ENCODE results near the gene CARS2.
A peak's percentile ranks its signal among the peaks of the same experiment; 100 is the strongest.
"Not testable (repeated sequence)": the region's sequence is repeated elsewhere in the genome, so short reads cannot be mapped to it uniquely, and the experiment has no call there.

CARS2 gene

GRCh38 chr13:110637747-110638146 lies 68.2 kb downstream of the CARS2 start:
- no peak for DNase-seq (ENCODE audit: low spot score)

GRCh38 chr13:110637275-110637674 lies 68.6 kb downstream of the CARS2 start:
- peaks cover 38% of the 10 kb centered on the region for H3K36me3 Mint-ChIP-seq (ENCODE audit: low read depth)
- no peaks in the 10 kb centered on the region for H3K27me3 Mint-ChIP-seq (ENCODE audit: low read depth)
- no peak overlapping the region for H3K4me3 Mint-ChIP-seq
- H3K4me1 Mint-ChIP-seq (ENCODE audit: low read depth) = no peaks in the 10 kb centered on the region
- no peaks in the 10 kb centered on the region for H3K9me3 Mint-ChIP-seq
- DNase-seq (ENCODE audit: low spot score) = no peak
- H3K27ac Mint-ChIP-seq = no peak overlapping the region

More at GRCh38 chr13:110637747-110638146, 68.2 kb downstream of the CARS2 start:
- Mint-ChIP-seq H3K36me3 (ENCODE audit: low read depth) (peaks cover 38% of the 10 kb centered on the region), H3K27me3 (ENCODE audit: low read depth) (no peaks in the 10 kb centered on the region), H3K4me1 (ENCODE audit: low read depth) (no peaks in the 10 kb centered on the region), H3K27ac (no peak overlapping the region), H3K4me3 (no peak overlapping the region), H3K9me3 (no peaks in the 10 kb centered on the region)

GRCh38 chr13:110636701-110637201 lies 69.2 kb downstream of the CARS2 start:
- Mint-ChIP-seq H3K9me3 (no peaks in the 10 kb centered on the region), H3K36me3 (ENCODE audit: low read depth) (peaks cover 41% of the 10 kb centered on the region), H3K27me3 (ENCODE audit: low read depth) (no peaks in the 10 kb centered on the region), H3K27ac (no peak overlapping the region), H3K4me3 (no peak overlapping the region), H3K4me1 (ENCODE audit: low read depth) (no peaks in the 10 kb centered on the region)
- DNase-seq (ENCODE audit: low spot score) = no peak

- H3K9me3 Mint-ChIP-seq = no peaks in the 10 kb centered on the region
- H3K4me3 Mint-ChIP-seq = no peak overlapping the region
- H3K36me3 Mint-ChIP-seq (ENCODE audit: low read depth) = peaks cover 40% of the 10 kb centered on the region
- DNase-seq (ENCODE audit: low spot score) = no peak
- H3K27ac Mint-ChIP-seq = no peak overlapping the region
- H3K4me1 Mint-ChIP-seq (ENCODE audit: low read depth) = no peaks in the 10 kb centered on the region
- H3K27me3 Mint-ChIP-seq (ENCODE audit: low read depth) = no peaks in the 10 kb centered on the region
Measured at GRCh38 chr13:110636053-110636475, 69.9 kb downstream of the CARS2 start.

- H3K36me3 Mint-ChIP-seq (ENCODE audit: low read depth) = peaks cover 40% of the 10 kb centered on the region
Measured at GRCh38 chr13:110635405-110636002, 70.4 kb downstream of the CARS2 start.

GRCh38 chr13:110634558-110634957 lies 71.4 kb downstream of the CARS2 start:
- peaks cover 31% of the 10 kb centered on the region for H3K36me3 Mint-ChIP-seq (ENCODE audit: low read depth)
- peaks cover 5% of the 10 kb centered on the region for H3K4me1 Mint-ChIP-seq (ENCODE audit: low read depth)
- H3K27me3 Mint-ChIP-seq (ENCODE audit: low read depth) = no peaks in the 10 kb centered on the region
- no peaks in the 10 kb centered on the region for H3K9me3 Mint-ChIP-seq
- no peak overlapping the region for H3K4me3 Mint-ChIP-seq
- DNase-seq (ENCODE audit: low spot score) = no peak
- no peak overlapping the region for H3K27ac Mint-ChIP-seq

More at GRCh38 chr13:110635405-110636002, 70.4 kb downstream of the CARS2 start:
- no peak for DNase-seq (ENCODE audit: low spot score)
- Mint-ChIP-seq H3K27ac (no peak overlapping the region), H3K9me3 (no peaks in the 10 kb centered on the region), H3K4me1 (ENCODE audit: low read depth) (no peaks in the 10 kb centered on the region), H3K4me3 (no peak overlapping the region), H3K27me3 (ENCODE audit: low read depth) (no peaks in the 10 kb centered on the region)

- no peak for DNase-seq (ENCODE audit: low spot score)
- Mint-ChIP-seq H3K9me3 (no peaks in the 10 kb centered on the region), H3K27me3 (ENCODE audit: low read depth) (no peaks in the 10 kb centered on the region), H3K27ac (no peak overlapping the region), H3K4me3 (no peak overlapping the region), H3K36me3 (ENCODE audit: low read depth) (peaks cover 27% of the 10 kb centered on the region), H3K4me1 (ENCODE audit: low read depth) (peaks cover 12% of the 10 kb centered on the region)
Measured at GRCh38 chr13:110633776-110634175, 72.1 kb downstream of the CARS2 start.

- not testable (repeated sequence) for DNase-seq (ENCODE audit: low spot score); H3K4me3 Mint-ChIP-seq; H3K27me3 Mint-ChIP-seq (ENCODE audit: low read depth); H3K9me3 Mint-ChIP-seq
- Mint-ChIP-seq H3K4me1 (ENCODE audit: low read depth) (peaks cover 16% of the 10 kb centered on the region), H3K27ac (peak overlapping the region; percentile 60), H3K36me3 (ENCODE audit: low read depth) (peaks cover 33% of the 10 kb centered on the region)
Measured at GRCh38 chr13:110632255-110632654, 73.7 kb downstream of the CARS2 start.

GRCh38 chr13:110630566-110631119 lies 75.3 kb downstream of the CARS2 start:
- H3K27ac Mint-ChIP-seq = no peak overlapping the region
- H3K9me3 Mint-ChIP-seq = no peaks in the 10 kb centered on the region
- no peaks in the 10 kb centered on the region for H3K27me3 Mint-ChIP-seq (ENCODE audit: low read depth)
- no peak overlapping the region for H3K4me3 Mint-ChIP-seq
- H3K4me1 Mint-ChIP-seq (ENCODE audit: low read depth) = peaks cover 16% of the 10 kb centered on the region
- H3K36me3 Mint-ChIP-seq (ENCODE audit: low read depth) = peaks cover 26% of the 10 kb centered on the region
- DNase-seq (ENCODE audit: low spot score) = no peak

GRCh38 chr13:110629735-110630134 lies 76.2 kb downstream of the CARS2 start:
- peaks cover 20% of the 10 kb centered on the region for H3K36me3 Mint-ChIP-seq (ENCODE audit: low read depth)
- peak; percentile 28 for DNase-seq (ENCODE audit: low spot score)
- H3K4me1 Mint-ChIP-seq (ENCODE audit: low read depth) = peaks cover 16% of the 10 kb centered on the region
- H3K9me3 Mint-ChIP-seq = no peaks in the 10 kb centered on the region
- no peaks in the 10 kb centered on the region for H3K27me3 Mint-ChIP-seq (ENCODE audit: low read depth)
- H3K27ac Mint-ChIP-seq = peak overlapping the region; percentile 71
- H3K4me3 Mint-ChIP-seq = no peak overlapping the region

GRCh38 chr13:110628952-110629701 lies 76.8 kb downstream of the CARS2 start:
- no peak for DNase-seq (ENCODE audit: low spot score)
- Mint-ChIP-seq H3K27ac (peak overlapping the region; percentile 4), H3K4me1 (ENCODE audit: low read depth) (peaks cover 16% of the 10 kb centered on the region)

GRCh38 chr13:110628477-110628793 lies 77.5 kb downstream of the CARS2 start:
- Mint-ChIP-seq H3K27me3 (ENCODE audit: low read depth) (no peaks in the 10 kb centered on the region), H3K4me1 (ENCODE audit: low read depth) (peaks cover 16% of the 10 kb centered on the region), H3K36me3 (ENCODE audit: low read depth) (peaks cover 20% of the 10 kb centered on the region), H3K4me3 (no peak overlapping the region), H3K27ac (no peak overlapping the region), H3K9me3 (no peaks in the 10 kb centered on the region)
- no peak for DNase-seq (ENCODE audit: low spot score)

More at GRCh38 chr13:110628952-110629701, 76.8 kb downstream of the CARS2 start:
- H3K4me3 Mint-ChIP-seq = no peak overlapping the region
- H3K9me3 Mint-ChIP-seq = no peaks in the 10 kb centered on the region
- H3K36me3 Mint-ChIP-seq (ENCODE audit: low read depth) = peaks cover 20% of the 10 kb centered on the region
- no peaks in the 10 kb centered on the region for H3K27me3 Mint-ChIP-seq (ENCODE audit: low read depth)

GRCh38 chr13:110627761-110628476 lies 78.0 kb downstream of the CARS2 start:
- no peaks in the 10 kb centered on the region for H3K9me3 Mint-ChIP-seq
- H3K27ac Mint-ChIP-seq = no peak overlapping the region
- peaks cover 16% of the 10 kb centered on the region for H3K4me1 Mint-ChIP-seq (ENCODE audit: low read depth)
- H3K4me3 Mint-ChIP-seq = no peak overlapping the region
- DNase-seq (ENCODE audit: low spot score) = no peak
- no peaks in the 10 kb centered on the region for H3K27me3 Mint-ChIP-seq (ENCODE audit: low read depth)
- H3K36me3 Mint-ChIP-seq (ENCODE audit: low read depth) = peaks cover 20% of the 10 kb centered on the region

- H3K36me3 Mint-ChIP-seq (ENCODE audit: low read depth) = peaks cover 18% of the 10 kb centered on the region
- H3K9me3 Mint-ChIP-seq = no peaks in the 10 kb centered on the region
- H3K4me3 Mint-ChIP-seq = no peak overlapping the region
- peaks cover 16% of the 10 kb centered on the region for H3K4me1 Mint-ChIP-seq (ENCODE audit: low read depth)
- no peak for DNase-seq (ENCODE audit: low spot score)
- H3K27me3 Mint-ChIP-seq (ENCODE audit: low read depth) = no peaks in the 10 kb centered on the region
- no peak overlapping the region for H3K27ac Mint-ChIP-seq
Measured at GRCh38 chr13:110627351-110627750, 78.6 kb downstream of the CARS2 start.
